Measurements from ENCODE around the gene SLC25A4. TPM values are rescaled to one million over a fixed set of nuclear protein-coding genes. Genes with fewer than 3 reads are reported as not detected.

The SLC25A4 gene
- total and polyA plus RNA-seq, 2 donors (not counting 3 experiments of a cell fraction or from before 2014, with no cell fraction given): 13.5 to 13.7 TPM

DNA sequence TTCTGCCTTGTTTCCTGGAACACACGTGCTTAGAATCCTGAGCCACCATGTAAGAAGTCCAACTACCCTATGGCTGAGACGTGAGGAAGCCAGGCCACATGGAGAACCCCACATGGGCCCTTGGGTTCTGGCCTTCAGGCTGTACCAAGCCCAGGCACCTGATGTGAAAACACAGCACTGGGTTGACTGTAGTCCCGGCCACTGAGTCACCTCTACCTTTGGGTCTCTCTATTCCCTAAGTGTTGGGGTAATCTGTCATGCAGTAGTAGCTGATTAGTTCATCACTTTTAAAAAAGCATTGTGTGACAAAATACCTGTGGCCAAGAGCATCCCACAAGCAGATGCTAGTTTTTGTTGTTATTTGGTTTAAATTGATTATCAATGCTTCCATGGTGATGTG is 36.4 kb downstream of the SLC25A4 start:
- no peaks in the 10 kb centered on the region for H4K20me1 ChIP-seq (replicated peaks; ENCODE audit: control insufficient read depth, extremely low read depth, insufficient read depth, low read length)
- peaks cover 26% of the 10 kb centered on the region for H3K79me2 ChIP-seq (ENCODE audit: control insufficient read depth, insufficient read depth, low read length)
- no peaks in the 10 kb centered on the region for H3K4me1 ChIP-seq (ENCODE audit: control insufficient read depth, extremely low read depth, insufficient read depth, low read length)
- H2AFZ ChIP-seq (ENCODE audit: low read depth, low read length): no peak overlapping the region
- no peak for TF ChIP-seq GATA2 (IDR thresholded peaks at IDR 0.05; ENCODE audit: insufficient read depth, insufficient read length, low read depth, low read length)
- TF ChIP-seq MAX (IDR thresholded peaks at IDR 0.05; ENCODE audit: insufficient read depth, insufficient read length): no peak
- no peak for TF ChIP-seq POLR2A (IDR thresholded peaks at IDR 0.05; ENCODE audit: low read depth, low read length)
- TF ChIP-seq, protein P1, sequence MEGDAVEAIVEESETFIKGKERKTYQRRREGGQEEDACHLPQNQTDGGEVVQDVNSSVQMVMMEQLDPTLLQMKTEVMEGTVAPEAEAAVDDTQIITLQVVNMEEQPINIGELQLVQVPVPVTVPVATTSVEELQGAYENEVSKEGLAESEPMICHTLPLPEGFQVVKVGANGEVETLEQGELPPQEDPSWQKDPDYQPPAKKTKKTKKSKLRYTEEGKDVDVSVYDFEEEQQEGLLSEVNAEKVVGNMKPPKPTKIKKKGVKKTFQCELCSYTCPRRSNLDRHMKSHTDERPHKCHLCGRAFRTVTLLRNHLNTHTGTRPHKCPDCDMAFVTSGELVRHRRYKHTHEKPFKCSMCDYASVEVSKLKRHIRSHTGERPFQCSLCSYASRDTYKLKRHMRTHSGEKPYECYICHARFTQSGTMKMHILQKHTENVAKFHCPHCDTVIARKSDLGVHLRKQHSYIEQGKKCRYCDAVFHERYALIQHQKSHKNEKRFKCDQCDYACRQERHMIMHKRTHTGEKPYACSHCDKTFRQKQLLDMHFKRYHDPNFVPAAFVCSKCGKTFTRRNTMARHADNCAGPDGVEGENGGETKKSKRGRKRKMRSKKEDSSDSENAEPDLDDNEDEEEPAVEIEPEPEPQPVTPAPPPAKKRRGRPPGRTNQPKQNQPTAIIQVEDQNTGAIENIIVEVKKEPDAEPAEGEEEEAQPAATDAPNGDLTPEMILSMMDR (IDR thresholded peaks at IDR 0.05; ENCODE audit: extremely low read depth in 1 of 2, insufficient read depth in 1 of 2, low read depth in 1 of 2, low read length in 2 of 2): no peak
- TF ChIP-seq FOS (IDR thresholded peaks at IDR 0.05; ENCODE audit: borderline replicate concordance, insufficient read depth, low read length): no peak
- TF ChIP-seq EZH2 (IDR thresholded peaks at IDR 0.05; ENCODE audit: borderline replicate concordance, low read depth, low read length, severe bottlenecking): no peak
- no peak for TF ChIP-seq POLR2AphosphoS5 (IDR thresholded peaks at IDR 0.05; ENCODE audit: insufficient read depth, low read depth, low read length)
- no peak for TF ChIP-seq MYC (IDR thresholded peaks at IDR 0.05; ENCODE audit: low read depth, low read length)
- TF ChIP-seq JUN (IDR thresholded peaks at IDR 0.05; ENCODE audit: borderline replicate concordance, insufficient read depth, insufficient read length, low read depth): no peak
- H3K27me3 ChIP-seq (ENCODE audit: control insufficient read depth in 2 of 2, insufficient read depth in 2 of 2, low read length in 2 of 2): no peaks in the 10 kb centered on the region
- intact Hi-C loops (cut with micrococcal nuclease) (no loop called here), dilution Hi-C loops (cut with MboI; ENCODE audit: extremely low pct_ligation_motif_present, low sequenced_read_pairs) (no loop called here)
- ChIA-PET CTCF (no interaction called here), POLR2A (no interaction called here)
- H3K9me3 ChIP-seq (replicated peaks; ENCODE audit: control insufficient read depth, insufficient read depth, low read length): no peaks in the 10 kb centered on the region
- no peak overlapping the region for H3K4me2 ChIP-seq (ENCODE audit: insufficient read depth, low read length)
- FAIRE-seq (no peak), DNase-seq (ENCODE audit: low read depth, low spot score) (no peak)
- peaks cover 0 to 3% of the 10 kb centered on the region in 2 experiments for H3K36me3 ChIP-seq (ENCODE audit: control insufficient read depth in 2 of 2, extremely low read depth in 1 of 2, insufficient read depth in 2 of 2, low read length in 2 of 2)
- H3K4me3 ChIP-seq (replicated peaks in 1 of 3; ENCODE audit: insufficient read depth in 1 of 3, low read depth in 1 of 3, low read length in 3 of 3): no peak overlapping the region
- BruUV-seq (replicated peaks): no TSS peak
- H3K27ac ChIP-seq (ENCODE audit: insufficient read depth, low read depth, low read length): no peak overlapping the region
- no peak overlapping the region for H3K9ac ChIP-seq (replicated peaks; ENCODE audit: extremely low read depth, insufficient read depth, low read length)
- H3K9me1 ChIP-seq (replicated peaks; ENCODE audit: control insufficient read depth, extremely low read depth, insufficient read depth, low read length): no peaks in the 10 kb centered on the region

Data from endothelial cell of umbilical vein (primary cell).